ENCODE measurements around the gene MORC3. TPM values are rescaled to one million over a fixed set of nuclear protein-coding genes. Genes with fewer than 3 reads are reported as not detected.
"Not testable (repeated sequence)": the region's sequence is repeated elsewhere in the genome, so short reads cannot be mapped to it uniquely, and the experiment has no call there.

Gene MORC3
- total RNA-seq, 1 donor: 56.1 TPM

DNA sequence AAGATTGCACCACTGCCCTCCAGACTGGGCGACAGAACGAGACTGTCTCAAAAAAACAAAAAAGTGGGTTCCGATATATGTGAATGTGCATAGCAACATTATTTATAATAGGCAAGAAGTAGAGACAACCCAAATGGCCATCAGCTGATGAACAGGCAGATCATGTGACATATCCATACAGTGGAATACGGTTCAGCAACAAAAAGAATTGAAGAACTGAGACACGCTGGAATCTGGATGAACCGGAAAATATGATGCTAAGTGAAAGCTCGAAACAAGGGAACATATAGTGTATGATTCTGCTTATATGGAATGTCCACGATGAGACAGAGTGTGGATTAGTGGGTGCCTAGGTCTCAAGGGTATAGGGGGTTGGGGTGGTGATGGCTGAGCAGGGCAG, 28.5 kb upstream of the MORC3 start:
- TF ChIP-seq, protein P1, sequence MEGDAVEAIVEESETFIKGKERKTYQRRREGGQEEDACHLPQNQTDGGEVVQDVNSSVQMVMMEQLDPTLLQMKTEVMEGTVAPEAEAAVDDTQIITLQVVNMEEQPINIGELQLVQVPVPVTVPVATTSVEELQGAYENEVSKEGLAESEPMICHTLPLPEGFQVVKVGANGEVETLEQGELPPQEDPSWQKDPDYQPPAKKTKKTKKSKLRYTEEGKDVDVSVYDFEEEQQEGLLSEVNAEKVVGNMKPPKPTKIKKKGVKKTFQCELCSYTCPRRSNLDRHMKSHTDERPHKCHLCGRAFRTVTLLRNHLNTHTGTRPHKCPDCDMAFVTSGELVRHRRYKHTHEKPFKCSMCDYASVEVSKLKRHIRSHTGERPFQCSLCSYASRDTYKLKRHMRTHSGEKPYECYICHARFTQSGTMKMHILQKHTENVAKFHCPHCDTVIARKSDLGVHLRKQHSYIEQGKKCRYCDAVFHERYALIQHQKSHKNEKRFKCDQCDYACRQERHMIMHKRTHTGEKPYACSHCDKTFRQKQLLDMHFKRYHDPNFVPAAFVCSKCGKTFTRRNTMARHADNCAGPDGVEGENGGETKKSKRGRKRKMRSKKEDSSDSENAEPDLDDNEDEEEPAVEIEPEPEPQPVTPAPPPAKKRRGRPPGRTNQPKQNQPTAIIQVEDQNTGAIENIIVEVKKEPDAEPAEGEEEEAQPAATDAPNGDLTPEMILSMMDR (IDR thresholded peaks at IDR 0.05; ENCODE audit: insufficient read depth, low read depth, low read length): no peak
- no peak overlapping the region for H3K4me3 ChIP-seq (ENCODE audit: low read depth, low read length)
- no peak for DNase-seq (ENCODE audit: low read depth)

DNA sequence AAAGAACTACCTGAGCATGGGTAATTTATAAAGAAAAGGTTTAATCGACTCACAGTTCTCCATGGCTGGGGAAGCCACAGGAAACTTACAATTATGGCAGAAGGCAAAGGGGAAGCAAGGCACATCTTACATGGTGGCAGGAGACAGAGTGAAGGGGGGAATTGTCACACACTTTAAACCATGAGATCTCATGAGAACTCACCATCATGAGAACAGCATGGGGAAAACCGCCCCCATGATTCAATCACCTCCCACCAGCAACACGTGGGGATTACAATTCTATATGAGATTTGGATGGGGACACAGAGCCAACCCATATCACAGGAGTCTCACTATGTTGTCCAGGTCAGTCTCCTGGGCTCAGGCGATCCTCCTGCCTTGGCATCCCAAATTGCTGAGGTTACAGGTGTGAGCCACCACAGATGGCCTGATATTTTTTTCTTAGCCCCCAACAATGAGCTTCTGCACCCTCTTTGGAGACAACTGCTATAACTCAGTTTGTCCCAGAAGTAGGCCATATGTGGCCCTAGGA, 22.5 kb upstream of the MORC3 start:
- TF ChIP-seq, protein P1 (IDR thresholded peaks at IDR 0.05; ENCODE audit: insufficient read depth, low read depth, low read length): no peak
- DNase-seq (ENCODE audit: low read depth): no peak
- no peak overlapping the region for H3K4me3 ChIP-seq (ENCODE audit: low read depth, low read length)

DNA sequence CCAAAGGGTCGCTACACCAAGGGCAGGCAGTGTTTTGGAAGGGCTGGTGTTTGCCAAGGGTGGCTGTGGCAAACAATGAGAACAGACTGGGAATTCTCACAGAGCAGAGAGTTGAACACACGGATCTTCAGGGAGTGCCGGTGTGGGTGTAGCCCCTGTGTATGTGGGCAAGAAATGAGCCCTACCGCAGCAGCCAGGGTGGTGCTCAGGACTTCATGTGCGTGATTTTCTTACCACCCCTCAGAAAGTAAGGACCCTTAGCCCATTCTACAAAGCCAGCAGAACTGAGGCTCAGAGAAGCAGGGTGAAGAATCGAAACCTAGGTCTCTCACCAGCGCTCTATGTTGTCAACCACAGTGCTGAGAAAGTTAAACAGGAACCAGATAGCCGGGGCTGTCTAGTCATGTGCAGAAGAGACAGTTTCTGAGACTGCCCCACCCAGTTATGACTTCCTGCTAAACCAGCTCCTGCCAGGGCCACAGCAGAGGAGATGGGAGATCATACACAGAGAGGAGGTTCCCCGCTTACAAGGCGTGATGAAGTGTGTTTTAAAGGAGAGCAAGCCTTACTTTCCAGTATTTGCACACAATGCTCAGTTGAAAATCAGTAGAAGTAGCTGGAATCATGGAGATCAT, 21.9 kb upstream of the MORC3 start:
- DNase-seq (ENCODE audit: low read depth): peak; percentile 77
- H3K4me3 ChIP-seq (ENCODE audit: low read depth, low read length): peak overlapping the region; percentile 1
- TF ChIP-seq, protein P1 (IDR thresholded peaks at IDR 0.05; ENCODE audit: insufficient read depth, low read depth, low read length): no peak

DNA sequence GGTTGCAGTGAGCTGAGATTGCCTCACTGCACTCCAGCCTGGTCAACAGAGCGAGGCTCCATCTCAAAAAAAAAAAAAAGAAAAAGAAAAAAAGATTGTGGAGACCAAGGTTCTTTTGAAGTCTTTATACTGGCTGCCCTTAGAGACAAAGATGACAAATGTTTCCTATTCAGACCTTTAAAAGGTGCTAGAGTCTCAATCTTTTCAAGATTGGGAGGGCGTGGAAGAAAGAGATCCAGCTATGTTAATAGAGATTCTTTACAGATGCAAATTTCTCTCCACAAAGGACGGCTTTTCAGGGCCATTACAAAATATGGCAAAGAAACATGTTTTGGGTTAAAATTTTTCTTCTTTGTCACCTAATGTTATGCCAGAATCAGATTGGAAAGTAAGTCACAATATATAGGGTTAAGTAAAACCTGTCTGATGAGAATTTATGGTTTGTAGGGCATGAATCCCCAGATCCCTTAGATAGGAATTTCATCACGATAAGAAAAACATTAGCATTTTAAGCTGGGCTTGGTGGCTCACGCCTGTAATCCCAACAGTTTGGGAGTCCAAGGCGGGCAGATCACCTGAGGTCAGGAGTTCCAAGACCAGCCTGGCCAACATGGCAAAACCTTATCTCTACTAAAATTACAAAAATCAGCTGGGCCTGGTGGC, 13.0 kb upstream of the MORC3 start:
- no peak for DNase-seq (ENCODE audit: low read depth)
- TF ChIP-seq, protein P1 (IDR thresholded peaks at IDR 0.05; ENCODE audit: insufficient read depth, low read depth, low read length): no peak
- H3K4me3 ChIP-seq (ENCODE audit: low read depth, low read length): no peak overlapping the region

DNA sequence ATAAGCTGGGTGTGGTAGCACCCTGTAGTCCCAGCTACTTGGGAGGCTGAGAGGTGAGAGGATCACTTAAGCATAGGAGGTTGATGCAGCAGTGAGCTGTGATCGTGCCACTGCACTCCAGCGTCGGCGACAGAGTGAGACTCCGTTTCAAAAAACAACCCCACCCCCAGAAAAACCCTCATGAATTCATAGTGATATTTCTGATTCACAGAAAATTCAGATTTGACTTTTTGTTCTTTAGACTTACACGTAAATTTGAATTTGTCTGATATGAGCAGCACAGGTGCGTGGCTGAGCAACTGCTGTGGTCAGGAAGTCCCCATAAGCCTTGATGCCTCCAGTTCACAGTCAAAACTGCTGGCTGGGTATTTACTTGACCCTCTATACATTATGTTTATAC, 10.0 kb upstream of the MORC3 start:
- no peak for DNase-seq (ENCODE audit: low read depth)
- TF ChIP-seq, protein P1 (IDR thresholded peaks at IDR 0.05; ENCODE audit: insufficient read depth, low read depth, low read length): no peak
- H3K4me3 ChIP-seq (ENCODE audit: low read depth, low read length): no peak overlapping the region

DNA sequence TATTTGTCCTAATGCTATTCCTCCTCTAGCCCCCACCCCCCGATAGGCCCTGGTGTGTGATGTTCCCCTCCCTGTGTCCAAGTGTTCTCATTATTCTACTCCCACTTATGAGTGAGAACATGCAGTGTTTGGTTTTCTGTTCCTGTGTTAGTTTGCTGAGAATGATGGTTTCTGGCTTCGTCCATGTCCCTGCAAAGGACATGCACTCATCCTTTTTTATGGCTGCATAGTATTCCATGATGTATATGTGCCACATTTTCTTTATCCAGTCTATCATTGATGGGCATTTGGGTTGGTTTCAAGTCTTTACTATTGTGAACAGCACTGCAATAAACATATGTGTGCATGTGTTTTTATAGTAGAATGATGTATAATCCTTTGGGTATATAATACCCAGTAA, 6.6 kb upstream of the MORC3 start:
- not testable (repeated sequence) for DNase-seq (ENCODE audit: low read depth); H3K4me3 ChIP-seq (ENCODE audit: low read depth, low read length)

DNA sequence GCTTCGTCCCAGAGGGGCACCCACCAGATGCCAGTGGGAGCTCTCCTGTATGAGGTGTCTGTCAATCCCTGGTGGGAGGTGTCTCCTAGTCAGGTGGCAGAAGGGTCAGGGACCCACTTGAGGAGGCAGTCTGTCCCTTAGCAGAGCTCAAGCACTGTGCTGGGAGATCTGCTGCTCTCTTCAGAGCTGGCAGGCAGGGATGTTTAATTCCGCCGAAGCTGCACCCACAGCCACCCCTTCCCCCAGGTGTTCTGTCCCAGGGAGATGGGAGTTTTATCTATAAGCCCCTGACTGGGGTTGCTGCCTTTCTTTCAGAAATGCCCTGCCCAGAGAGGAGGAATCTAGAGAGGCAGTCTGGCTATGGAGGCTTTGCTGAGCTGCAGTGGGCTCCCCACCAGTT, 4.0 kb upstream of the MORC3 start:
- DNase-seq (ENCODE audit: low read depth): not testable (repeated sequence)

More for the DNA sequence above, 4.0 kb upstream of the MORC3 start:
- not testable (repeated sequence) for H3K4me3 ChIP-seq (ENCODE audit: low read depth, low read length)

Measured in fibroblast of villous mesenchyme (primary cell).